Measurements from ENCODE around the gene P3H2. TPM values are rescaled to one million over a fixed set of nuclear protein-coding genes. Genes with fewer than 3 reads are reported as not detected.

Gene P3H2
- total RNA-seq, 1 donor from 2014 or later, result 3.9 TPM

GRCh38 chr3:190127195-190127594 lies 6.5 kb upstream of the P3H2 start:
- no peak for ATAC-seq
- DNase-seq (ENCODE audit: low spot score), result no peak

- no peak for ATAC-seq
These were observed 4.9 kb upstream of the P3H2 start for GRCh38 chr3:190125436-190126068.

GRCh38 chr3:190124067-190124466 lies 3.4 kb upstream of the P3H2 start:
- no peak for DNase-seq (ENCODE audit: low spot score)
- ATAC-seq, result no peak

More at GRCh38 chr3:190125436-190126068, 4.9 kb upstream of the P3H2 start:
- no peak for DNase-seq (ENCODE audit: low spot score)

DNA sequence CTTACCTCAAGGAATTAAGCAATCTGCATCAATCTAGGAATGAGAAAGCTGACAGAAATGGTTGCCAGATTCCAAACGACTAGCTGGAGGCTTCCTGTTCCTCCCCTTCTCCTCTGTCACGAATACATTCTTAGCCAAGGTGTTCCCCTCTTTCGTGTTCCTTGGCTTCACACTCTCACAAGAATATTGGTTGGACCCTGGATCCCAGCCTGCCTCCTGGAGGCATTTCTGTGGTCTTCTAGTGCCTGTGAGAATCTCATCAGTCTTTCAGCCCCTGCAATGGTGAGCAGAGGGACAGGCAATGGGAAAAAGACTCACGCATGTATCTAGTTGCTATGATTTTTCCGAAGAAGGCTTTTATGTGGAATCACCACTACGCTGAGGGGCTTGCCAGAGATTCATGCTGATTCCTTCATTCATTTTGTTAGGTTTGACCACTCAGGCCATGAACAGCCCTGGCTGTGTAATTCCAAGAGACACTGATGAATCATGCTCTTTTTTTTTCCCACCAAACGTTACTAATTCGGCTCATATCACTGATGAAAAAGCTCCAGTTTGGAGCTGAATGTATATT lies 1.6 kb upstream of the P3H2 start:
- DNase-seq (ENCODE audit: low spot score) (no peak), ATAC-seq (no peak)

DNA sequence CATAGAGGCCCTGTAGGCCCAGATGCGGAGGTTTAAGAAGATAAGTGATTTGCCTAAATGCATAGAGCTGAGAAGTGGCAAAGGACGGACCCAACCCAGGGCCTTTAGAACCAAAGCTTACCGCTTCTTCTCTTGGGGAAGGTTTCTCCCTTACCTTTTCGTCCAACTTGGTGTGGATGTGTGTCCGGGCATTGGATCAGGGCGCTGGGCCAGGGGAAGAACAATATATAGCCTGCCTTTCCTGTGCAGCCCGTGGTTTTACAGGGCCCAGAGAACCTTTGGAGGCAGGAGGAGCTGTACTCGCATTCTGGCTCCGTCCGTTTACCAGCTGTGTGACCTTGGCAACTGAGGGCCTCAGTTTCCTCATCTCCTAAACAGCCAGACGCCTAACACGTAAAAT lies 686 bp upstream of the P3H2 start:
- DNase-seq (ENCODE audit: low spot score), result no peak
- ATAC-seq, result no peak

- ATAC-seq, result no peak
These were observed 322 bp upstream of the P3H2 start for GRCh38 chr3:190121061-190121377.

DNA sequence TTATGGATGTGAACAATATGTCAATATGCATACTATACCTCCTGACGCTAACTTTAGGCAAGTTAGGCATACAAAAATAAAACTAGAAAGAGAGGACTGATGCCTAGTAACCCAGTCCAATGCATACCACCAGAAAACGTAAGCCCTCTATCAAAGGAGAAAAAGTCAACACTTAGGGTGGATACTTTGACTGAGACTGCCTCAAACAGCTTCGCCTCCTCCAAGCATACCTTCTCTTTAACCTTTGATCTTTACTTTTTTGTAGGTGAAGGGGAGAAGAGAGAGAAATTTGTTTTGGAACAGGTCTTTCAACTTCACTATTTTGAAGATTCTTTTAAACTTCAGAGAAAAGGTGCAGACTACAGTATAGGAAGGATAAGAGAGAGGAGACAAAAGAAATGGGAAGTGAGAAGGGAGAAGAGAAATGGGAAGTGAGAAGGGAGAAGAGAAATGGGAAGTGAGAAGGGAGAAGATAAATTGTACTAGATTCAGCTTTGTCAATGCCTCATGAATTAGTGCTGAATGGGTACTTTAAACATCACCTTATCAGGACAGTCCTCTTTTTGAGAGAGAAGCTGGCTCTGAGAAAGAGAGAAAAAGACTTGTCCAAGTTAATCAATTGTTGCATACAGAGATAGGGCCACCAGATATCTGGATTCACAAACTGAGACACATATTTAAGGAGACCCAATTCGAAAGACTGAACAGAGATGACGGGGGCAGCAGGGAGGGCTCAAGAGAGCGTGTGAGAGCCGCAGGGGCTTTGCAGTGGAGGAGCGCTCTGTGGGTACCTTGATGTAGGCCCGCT lies 1.0 kb downstream of the P3H2 start:
- DNase-seq (ENCODE audit: low spot score) (no peak), ATAC-seq (no peak)

More at GRCh38 chr3:190121061-190121377, 322 bp upstream of the P3H2 start:
- DNase-seq (ENCODE audit: low spot score), result no peak

DNA sequence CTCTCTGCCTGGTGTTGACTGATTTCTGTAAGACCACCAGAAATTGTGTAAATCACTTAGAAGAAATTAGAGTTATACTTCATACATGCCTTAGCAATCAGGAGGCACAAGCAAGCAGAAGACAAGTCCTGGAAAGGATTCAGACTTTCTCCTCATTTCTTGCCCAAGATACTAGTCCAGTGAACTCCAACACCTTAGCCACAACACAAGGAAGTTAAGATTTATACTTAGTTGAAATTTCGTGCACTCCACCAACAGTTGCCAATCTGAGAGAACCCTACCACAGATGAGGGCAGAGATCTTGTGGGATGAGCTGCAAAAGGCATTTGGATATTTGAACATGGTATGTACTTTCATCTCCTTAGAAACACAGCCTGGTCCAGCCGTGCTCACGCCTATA lies 2.3 kb downstream of the P3H2 start:
- ATAC-seq (no peak), DNase-seq (ENCODE audit: low spot score) (no peak)

DNA sequence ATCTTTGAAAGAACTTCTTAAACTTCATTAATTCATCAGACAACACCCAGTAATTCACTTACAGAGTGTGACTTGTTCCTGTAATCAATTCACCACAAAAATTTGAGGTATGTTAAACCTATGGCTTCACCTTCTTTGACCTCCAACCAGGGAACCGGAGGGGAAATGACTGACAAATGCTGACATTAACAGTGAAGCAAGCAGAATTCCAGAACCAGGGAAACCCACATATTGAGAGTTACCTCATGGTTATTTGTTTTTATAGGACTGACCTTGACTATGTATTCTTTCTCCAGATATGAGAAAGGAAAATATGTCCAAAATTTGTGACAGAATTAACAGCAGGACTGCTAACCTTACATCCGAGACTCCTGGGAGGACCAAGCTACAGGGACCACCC lies 2.7 kb downstream of the P3H2 start:
- DNase-seq (ENCODE audit: low spot score), result no peak
- no peak for ATAC-seq

DNA sequence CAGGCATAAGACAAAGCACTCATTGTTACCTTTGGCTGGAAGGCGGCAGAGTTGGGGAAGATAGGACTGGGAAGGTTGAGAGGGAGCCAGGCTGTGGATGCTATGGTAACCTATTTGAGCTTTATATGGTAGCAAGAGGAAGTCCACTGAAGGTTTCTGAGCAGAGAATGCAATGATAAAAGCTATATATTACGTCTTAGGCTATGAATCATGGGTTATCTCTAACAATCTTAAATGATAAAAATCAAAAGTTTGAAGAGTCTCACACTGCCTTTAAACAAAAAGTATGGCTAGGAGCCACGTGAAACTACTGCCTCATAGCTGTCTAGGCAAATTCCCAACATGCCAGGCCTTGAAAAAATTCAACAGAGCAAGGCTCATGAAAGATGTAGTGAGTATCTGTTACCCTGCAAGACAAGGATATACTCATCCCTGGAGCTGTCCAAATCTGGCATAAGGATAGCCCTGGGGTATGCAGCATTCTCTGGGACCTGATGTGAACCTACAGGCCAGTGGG lies 4.1 kb downstream of the P3H2 start:
- DNase-seq (ENCODE audit: low spot score) (no peak), ATAC-seq (no peak)

DNA sequence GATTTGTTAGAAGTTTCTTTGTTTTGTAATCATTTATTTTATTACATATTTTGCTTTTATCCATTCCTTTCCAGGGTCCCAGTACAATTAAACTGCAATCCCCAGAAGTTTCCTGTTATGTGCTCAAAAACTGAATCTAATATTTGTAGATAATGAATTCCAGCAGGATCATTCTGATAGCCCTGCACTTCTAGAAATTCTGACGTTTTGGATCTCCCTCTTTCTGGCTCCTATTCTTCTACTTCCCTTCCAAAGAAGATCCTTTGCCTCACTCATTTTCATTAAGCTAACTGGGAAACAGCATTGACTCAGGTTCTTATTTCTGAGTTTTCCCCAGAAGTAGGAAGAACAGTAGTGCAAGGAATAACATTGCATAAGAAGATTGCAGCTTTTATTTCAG lies 9.9 kb downstream of the P3H2 start:
- ATAC-seq, result no peak
- no peak for DNase-seq (ENCODE audit: low spot score)

DNA sequence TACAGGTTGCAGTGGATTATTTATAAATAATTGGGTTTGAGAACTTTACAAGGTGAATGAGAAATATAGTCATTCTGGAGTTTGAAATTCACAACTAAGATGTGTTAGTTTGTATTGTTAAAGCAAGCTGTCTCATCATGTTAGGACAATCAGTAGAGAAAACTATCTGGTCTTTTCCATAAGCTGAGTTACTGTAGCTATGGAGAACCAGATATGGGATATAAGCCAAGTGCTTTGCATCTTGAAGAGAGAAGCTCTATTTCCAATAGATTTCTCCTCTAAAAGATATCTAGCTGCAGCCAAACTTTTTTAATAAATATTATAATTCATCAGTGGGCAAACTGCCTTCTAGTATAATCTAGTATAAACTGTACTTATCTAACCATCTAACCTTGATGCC lies 11.3 kb downstream of the P3H2 start:
- no peak for ATAC-seq
- no peak for DNase-seq (ENCODE audit: low spot score)

- ATAC-seq (peak; percentile 13), DNase-seq (ENCODE audit: low spot score) (no peak)
These were observed 11.9 kb downstream of the P3H2 start for GRCh38 chr3:190108804-190109203.

DNA sequence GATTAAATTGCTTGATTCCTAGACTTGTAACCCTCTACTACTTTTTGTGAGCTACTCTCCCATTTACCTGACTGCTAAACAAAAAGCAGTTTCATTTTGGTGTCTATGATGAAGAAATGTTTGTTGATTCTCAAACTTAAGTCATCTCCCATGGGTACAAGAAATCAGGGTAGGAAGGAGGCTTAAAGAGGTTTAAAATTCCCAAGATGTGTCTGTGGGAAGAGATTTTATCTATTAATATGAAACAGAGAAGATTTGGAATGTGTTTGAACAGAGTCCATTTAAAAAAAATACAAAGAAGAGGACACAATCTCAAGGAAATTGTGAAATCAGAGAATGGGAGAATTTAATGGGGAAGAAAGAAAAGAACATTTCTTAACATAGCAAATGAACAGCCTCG lies 14.8 kb downstream of the P3H2 start:
- no peak for ATAC-seq
- DNase-seq (ENCODE audit: low spot score), result no peak

DNA sequence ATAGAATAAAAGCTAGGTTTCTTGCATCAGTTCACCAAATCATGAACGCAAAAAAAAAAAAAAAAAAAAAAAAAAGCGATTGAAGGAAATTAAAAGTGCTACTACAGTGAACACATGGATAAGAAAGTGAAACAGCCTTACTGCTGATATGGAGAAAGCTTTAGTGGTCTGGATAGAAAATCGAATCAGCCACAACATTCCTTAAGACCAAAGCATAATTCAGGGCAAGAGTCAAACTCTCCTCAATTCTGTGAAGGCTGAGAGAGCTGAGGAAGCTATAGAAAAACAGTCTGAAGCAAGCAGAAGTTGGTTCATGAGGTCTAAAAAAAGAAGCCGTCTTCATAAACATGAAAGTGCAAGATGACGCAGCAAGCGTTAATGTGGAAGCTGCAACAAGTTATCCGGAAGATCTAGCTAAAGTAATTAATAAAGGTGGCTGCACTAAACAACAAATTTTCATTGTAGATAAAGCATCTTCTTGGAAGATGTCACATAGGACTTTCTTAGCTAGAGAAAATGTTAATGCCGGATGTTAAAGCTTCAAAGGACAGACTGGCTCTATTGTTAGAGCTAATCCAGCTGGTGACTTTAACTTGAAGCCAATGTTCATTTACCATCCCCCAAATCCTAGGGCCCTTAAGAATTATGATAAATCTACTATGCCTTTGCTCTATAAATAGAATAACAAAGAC lies 19.2 kb downstream of the P3H2 start:
- no peak for DNase-seq (ENCODE audit: low spot score)
- ATAC-seq, result no peak

DNA sequence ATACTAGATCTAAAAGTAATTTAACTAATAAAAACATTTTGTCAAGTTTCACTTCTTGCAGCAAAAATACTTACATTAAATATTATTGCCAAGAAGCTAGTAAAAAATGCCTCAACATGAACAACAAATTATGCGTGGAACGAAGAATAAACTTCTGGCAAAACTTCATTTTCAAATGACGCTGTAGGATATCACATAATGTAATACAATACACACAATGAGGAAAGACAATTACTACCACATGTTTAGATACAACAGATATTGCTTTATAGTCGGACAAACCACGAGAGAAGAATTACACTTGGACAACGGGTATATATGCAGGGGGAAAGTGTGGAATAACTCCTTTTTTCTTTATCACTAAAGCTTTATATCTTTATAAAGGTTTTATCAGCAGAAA lies 21.6 kb downstream of the P3H2 start:
- DNase-seq (ENCODE audit: low spot score) (no peak), ATAC-seq (no peak)

- DNase-seq (ENCODE audit: low spot score) (no peak), ATAC-seq (no peak)
These were observed 23.1 kb downstream of the P3H2 start for GRCh38 chr3:190097617-190098016.

GRCh38 chr3:190097025-190097424 lies 23.7 kb downstream of the P3H2 start:
- DNase-seq (ENCODE audit: low spot score) (no peak), ATAC-seq (no peak)

- ATAC-seq, result no peak
- no peak for DNase-seq (ENCODE audit: low spot score)
These were observed 24.4 kb downstream of the P3H2 start for GRCh38 chr3:190096345-190096744.

GRCh38 chr3:190094160-190094718 lies 26.5 kb downstream of the P3H2 start:
- ATAC-seq (no peak), DNase-seq (ENCODE audit: low spot score) (no peak)

DNA sequence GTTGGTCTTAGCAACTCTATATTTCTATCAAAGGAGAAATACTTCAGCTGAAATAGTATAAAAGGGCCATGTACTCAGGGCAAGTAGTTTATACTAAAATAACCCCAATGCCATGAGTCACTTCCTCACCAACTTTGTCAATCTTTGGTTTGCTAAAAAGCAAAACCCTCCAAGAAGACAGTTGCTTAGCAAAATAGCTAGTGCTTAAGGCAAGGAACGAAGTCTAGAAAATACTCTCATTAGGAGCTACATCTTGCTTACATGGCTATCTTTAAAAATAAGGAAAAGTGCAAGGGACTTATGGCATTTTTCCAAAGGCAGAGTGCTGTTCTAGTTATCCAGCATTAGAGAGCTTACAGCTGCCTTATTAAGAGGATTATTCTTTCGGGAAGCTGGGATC lies 28.4 kb downstream of the P3H2 start:
- ATAC-seq (peak; percentile 41), DNase-seq (ENCODE audit: low spot score) (no peak)
